D721Med (cell line): ENCODE data around the gene ACSF3.

Experiments
- DNase-seq: peaks from one replicate; pipeline ENCODE4 v3.0.0; 2011; ENCODE audit warnings: low spot score; ENCODE audit not compliant: insufficient read length
- FAIRE-seq: peaks from 2 replicates; lab custom pipeline; 2011; peaks lifted over from hg19 to GRCh38; lab: Jason Lieb, UNC
- TF ChIP-seq, protein P1 (sequence below): IDR thresholded peaks from 2 replicates; pipeline ENCODE4 v1.5.1; 2012; ENCODE audit warnings: mild to moderate bottlenecking, control low read depth; ENCODE audit not compliant: insufficient read depth; ENCODE audit errors: missing control alignments

ACSF3 gene

DNA sequence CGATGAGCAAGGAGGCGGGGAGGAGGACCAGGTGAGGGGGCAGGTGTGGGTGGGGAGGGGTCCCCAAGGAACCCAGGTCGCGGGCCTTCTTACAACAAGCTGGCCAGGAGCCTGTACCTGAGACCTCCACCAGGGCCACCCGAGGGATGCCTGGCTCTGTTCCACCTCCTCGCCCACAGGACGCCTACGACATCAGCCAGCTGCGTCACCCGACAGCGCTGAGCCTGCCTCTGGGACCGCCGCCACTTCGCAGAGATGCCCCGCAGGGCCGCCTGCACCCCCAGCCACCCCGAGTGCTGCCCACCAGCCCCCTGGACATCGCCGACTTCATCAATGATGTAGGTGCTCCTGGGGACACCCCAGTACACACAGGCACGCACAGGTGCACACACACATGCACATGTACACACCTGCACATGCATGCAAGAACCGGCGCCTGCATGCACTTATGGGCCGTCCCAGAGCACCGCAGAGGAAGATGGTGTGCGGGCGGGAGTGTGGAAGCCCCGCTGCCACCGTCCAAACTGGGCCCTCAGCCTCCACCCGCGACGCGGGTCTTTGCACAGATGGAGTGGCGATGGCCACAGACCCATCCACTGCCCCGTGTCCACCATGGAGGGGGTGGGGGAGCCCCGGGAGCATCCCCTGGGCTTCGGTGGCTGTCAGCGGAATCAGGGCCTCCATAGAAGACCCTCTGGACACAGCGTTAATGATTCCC lies 100.1 kb downstream of the ACSF3 start:
- DNase-seq (no peak), FAIRE-seq (no peak)
- TF ChIP-seq, protein P1, sequence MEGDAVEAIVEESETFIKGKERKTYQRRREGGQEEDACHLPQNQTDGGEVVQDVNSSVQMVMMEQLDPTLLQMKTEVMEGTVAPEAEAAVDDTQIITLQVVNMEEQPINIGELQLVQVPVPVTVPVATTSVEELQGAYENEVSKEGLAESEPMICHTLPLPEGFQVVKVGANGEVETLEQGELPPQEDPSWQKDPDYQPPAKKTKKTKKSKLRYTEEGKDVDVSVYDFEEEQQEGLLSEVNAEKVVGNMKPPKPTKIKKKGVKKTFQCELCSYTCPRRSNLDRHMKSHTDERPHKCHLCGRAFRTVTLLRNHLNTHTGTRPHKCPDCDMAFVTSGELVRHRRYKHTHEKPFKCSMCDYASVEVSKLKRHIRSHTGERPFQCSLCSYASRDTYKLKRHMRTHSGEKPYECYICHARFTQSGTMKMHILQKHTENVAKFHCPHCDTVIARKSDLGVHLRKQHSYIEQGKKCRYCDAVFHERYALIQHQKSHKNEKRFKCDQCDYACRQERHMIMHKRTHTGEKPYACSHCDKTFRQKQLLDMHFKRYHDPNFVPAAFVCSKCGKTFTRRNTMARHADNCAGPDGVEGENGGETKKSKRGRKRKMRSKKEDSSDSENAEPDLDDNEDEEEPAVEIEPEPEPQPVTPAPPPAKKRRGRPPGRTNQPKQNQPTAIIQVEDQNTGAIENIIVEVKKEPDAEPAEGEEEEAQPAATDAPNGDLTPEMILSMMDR = no peak

DNA sequence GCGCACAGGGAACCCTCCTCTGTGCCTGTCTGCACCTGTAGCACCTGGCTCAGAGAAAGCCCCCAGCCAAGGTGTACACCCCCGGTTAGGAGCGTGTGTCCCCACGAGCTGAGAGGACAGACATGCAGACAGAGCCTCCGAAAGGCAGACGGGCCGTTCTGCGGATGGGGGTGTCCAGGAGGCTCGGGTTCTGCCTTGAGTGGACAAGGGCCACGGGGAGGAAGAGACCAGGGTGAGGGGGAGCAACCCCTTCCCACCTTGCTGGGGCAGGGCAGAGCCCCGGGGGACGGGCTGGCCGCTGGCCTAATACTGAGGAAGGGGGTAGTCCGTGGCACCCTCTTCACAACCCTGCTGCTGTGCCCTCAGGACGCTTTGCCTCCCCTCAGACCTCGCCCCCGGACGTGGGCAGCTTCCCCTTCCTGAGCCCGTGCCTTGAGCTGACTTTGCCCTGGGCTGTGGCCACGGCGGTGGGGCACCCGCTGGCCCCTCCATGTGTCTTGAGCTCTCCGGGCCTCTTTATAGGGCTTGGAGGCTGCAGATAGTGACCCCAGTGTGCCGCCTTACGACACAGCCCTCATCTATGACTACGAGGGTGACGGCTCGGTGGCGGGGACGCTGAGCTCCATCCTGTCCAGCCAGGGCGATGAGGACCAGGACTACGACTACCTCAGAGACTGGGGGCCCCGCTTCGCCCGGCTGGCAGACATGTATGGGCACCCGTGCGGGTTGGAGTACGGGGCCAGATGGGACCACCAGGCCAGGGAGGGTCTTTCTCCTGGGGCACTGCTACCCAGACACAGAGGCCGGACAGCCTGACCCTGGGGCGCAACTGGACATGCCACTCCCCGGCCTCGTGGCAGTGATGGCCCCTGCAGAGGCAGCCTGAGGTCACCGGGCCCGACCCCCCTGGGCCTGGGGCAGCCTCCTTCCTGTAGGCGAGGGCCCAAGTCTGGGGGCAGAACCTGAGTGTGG lies 101.0 kb downstream of the ACSF3 start:
- DNase-seq = peak; percentile 0
- FAIRE-seq = no peak
- TF ChIP-seq, protein P1 = no peak

DNA sequence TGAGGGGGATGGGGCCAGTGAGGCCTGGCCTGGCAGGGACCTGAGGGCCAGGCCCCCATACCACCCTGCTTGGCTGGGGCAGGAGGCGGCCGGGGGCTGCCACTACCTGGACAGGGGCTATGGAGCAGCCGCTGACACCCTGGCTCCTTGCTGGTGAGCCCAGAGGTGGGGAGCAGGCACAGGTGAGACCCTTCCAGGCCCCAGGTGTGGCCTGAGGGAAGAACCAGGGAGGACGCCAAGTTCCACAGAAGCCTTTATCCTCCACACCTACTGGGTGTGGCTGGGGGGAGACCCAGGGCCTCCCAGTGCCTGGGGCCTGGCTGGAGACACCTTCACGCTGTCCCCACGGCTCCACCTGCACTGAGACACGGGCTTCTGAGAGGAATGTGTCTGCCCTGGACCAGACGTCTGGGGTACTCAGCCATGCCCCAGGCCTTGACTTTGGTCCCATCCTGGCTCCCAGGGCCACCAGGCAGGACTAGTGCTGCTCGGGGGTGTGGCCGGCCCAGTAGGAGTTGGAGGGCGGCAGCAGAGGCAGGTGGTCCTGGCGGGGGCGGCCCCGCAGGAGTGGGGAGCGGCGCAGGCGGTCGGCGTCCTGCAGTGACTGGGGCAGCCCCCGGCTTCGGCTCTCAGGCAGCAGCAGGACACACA lies 102.0 kb downstream of the ACSF3 start:
- FAIRE-seq (no peak), DNase-seq (no peak)
- TF ChIP-seq, protein P1 = no peak

DNA sequence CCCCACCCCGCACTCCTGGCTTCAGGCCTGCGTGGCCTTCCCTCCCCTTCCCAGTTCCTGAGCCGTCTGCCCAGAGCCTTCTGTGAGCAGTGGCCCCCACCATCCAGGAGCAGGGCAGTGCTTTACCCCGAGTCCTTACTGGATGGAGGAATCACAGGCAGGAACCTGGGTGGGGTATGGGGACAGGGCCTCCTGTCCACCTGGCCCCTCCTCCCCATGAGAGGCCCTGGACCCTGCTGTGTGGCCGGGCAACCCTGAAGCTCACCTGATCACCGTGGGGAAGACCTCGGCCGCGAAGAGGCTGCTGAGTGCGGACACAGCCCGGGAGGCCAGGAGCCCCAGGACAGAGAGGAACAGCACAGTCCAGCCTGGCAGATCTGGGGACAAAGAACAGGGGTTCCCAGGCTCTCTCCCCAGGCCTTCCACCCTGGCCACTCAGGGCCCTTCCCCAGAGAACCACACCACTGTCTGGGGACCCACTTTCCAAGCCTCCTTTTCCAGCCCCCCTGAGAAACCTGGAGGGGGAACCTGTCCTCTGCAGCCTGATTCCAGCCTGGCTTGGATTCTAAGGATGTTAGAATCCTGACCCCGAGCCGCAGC lies 103.5 kb downstream of the ACSF3 start:
- no peak for DNase-seq

DNA sequence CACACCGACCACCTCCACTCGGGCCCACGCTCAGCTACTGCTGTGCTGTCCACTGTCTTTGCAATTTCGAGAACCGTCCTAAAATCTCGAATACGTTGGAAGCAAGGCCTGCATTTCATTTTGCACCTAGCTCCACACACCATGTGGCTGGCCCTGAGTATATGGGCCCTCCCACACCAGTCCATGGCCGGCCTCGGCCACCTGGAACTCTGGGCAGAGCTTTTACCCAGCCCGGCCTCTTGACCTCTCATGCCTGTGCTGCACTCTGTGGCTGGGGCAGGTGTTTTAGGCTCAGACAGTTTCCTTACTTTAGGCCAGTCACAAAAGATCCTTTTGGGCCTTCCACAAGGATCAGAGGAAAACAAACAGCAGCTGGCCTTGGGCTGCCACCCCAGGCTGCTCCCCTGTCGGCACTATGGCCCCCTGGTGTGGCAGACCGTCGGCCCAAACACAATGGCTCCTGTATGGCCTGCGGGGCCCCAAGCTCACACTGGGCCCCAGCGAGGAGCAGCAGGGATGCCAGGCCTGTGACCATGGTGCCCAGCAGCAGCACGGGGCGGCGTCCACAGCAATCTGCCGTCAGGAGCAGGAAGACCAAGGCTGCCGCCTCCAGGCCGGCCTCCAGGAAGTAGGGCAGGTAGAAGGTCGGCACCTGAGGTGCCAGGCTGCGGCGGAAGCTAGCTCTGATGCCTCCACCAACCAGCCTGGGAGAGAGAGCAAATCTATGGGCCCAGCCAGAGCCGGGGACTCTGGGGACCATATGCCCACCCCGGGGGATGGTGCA lies 104.2 kb downstream of the ACSF3 start:
- FAIRE-seq = no peak
- TF ChIP-seq, protein P1 = no peak
- DNase-seq = no peak

More for the DNA sequence above, 103.5 kb downstream of the ACSF3 start:
- TF ChIP-seq, protein P1 = no peak
- no peak for FAIRE-seq
